MG63 (cell line): ENCODE results near the gene ZNF471. TPM values are rescaled to one million over a fixed set of nuclear protein-coding genes. Genes with fewer than 3 reads are reported as not detected.
A peak's percentile ranks its signal among the peaks of the same experiment; 100 is the strongest.

Experiments
- DNase-seq: peaks from one replicate; pipeline ENCODE4 v3.0.0-alpha.2; 2020
- H3K27me3 ChIP-seq: fragments of 250-450 bp; sonication (Bioruptor Pico); 2 replicates; pipeline ENCODE4 v1.5.1; 2020; ENCODE audit warnings: mild to moderate bottlenecking, moderate library complexity
- H3K36me3 ChIP-seq: fragments of 250-450 bp; sonication (Bioruptor Pico); 2 replicates; pipeline ENCODE4 v1.5.1; 2020; ENCODE audit warnings: mild to moderate bottlenecking, moderate library complexity
- H3K4me3 ChIP-seq: fragments of 250-450 bp; sonication (Bioruptor Pico); 2 replicates; pipeline ENCODE4 v1.5.1; 2020; ENCODE audit warnings: mild to moderate bottlenecking, moderate library complexity
- H3K9me3 ChIP-seq: fragments of 250-450 bp; sonication (Bioruptor Pico); 2 replicates; pipeline ENCODE4 v1.5.1; 2020; ENCODE audit warnings: mild to moderate bottlenecking, moderate library complexity
- total RNA-seq: library from RNA; depleted of rRNA; stranded (reverse); fragments of >200 nt; shearing (Covaris generic); gene quantifications from 2 replicates; pipeline ENCODE4 v1.2.3, GENCODE V29; 2014; ENCODE audit warnings: low replicate concordance; rRNA removed

The ZNF471 gene
- total RNA-seq = not detected in 2 replicates

- Histone ChIP-seq H3K9me3 (peaks cover 9% of the 10 kb centered on the region; the same call in 1 of the 2 replicates), H3K4me3 (no peak within 1 kb of the TSS), H3K27me3 (no peaks in the 10 kb centered on the region), H3K36me3 (no peaks in the 10 kb centered on the region)
- peak; percentile 7 for DNase-seq
These were observed at the start of gene ZNF471 for GRCh38 chr19:56507446-56508289. Gene ZNF471, plus strand, starts transcription at chr19:56507855. Its CDS starts 3,717 bp downstream, at chr19:56511572.

- H3K27me3 ChIP-seq = no peaks in the 10 kb centered on the region
- DNase-seq = no peak
- H3K4me3 ChIP-seq = no peak overlapping the region
- no peaks in the 10 kb centered on the region; the same call in 1 of the 2 replicates for H3K9me3 ChIP-seq
- H3K36me3 ChIP-seq = no peaks in the 10 kb centered on the region
These were observed 33.3 kb upstream of the ZNF471 start for GRCh38 chr19:56474308-56474707.

- Histone ChIP-seq H3K27me3 (no peaks in the 10 kb centered on the region), H3K36me3 (no peaks in the 10 kb centered on the region), H3K9me3 (no peaks in the 10 kb centered on the region; the same call in 1 of the 2 replicates), H3K4me3 (no peak overlapping the region)
- DNase-seq = no peak
These were observed 31.6 kb upstream of the ZNF471 start for GRCh38 chr19:56476093-56476492.

- DNase-seq = no peak
- H3K4me3 ChIP-seq = no peak within 1 kb of the TSS
- no peaks in the 10 kb centered on the region; the same call in 1 of the 2 replicates for H3K9me3 ChIP-seq
- H3K27me3 ChIP-seq = no peaks in the 10 kb centered on the region
- no peaks in the 10 kb centered on the region for H3K36me3 ChIP-seq
These were observed 30.8 kb upstream of the ZNF471 start, which contains the start of gene ZNF667 for GRCh38 chr19:56476651-56477428. Gene ZNF667, minus strand, starts transcription at chr19:56477345. Its CDS starts 14,975 bp downstream, at chr19:56462370.

- Histone ChIP-seq H3K27me3 (no peaks in the 10 kb centered on the region), H3K9me3 (no peaks in the 10 kb centered on the region; the same call in 1 of the 2 replicates), H3K4me3 (no peak overlapping the region), H3K36me3 (no peaks in the 10 kb centered on the region)
- no peak for DNase-seq
These were observed 30.0 kb upstream of the ZNF471 start for GRCh38 chr19:56477429-56478338.

GRCh38 chr19:56491399-56491798 lies 16.3 kb upstream of the ZNF471 start:
- DNase-seq = no peak
- Histone ChIP-seq H3K36me3 (no peaks in the 10 kb centered on the region), H3K9me3 (no peaks in the 10 kb centered on the region; the same call in 1 of the 2 replicates), H3K27me3 (no peaks in the 10 kb centered on the region), H3K4me3 (no peak overlapping the region)

- Histone ChIP-seq H3K27me3 (no peaks in the 10 kb centered on the region), H3K36me3 (no peaks in the 10 kb centered on the region), H3K4me3 (no peak overlapping the region), H3K9me3 (peaks cover 12% of the 10 kb centered on the region)
- DNase-seq = no peak
These were observed 3.1 kb upstream of the ZNF471 start for GRCh38 chr19:56504581-56504980.

- Histone ChIP-seq H3K27me3 (no peaks in the 10 kb centered on the region; the same call in 1 of the 2 replicates), H3K9me3 (peaks cover 9% of the 10 kb centered on the region; the same call in 1 of the 2 replicates), H3K36me3 (no peaks in the 10 kb centered on the region), H3K4me3 (no peak overlapping the region)
- no peak for DNase-seq
These were observed 679 bp downstream of the ZNF471 start for GRCh38 chr19:56508290-56508778.

GRCh38 chr19:56525214-56525860 lies 17.7 kb downstream of the ZNF471 start:
- DNase-seq = no peak
- Histone ChIP-seq H3K4me3 (no peak overlapping the region), H3K36me3 (no peaks in the 10 kb centered on the region), H3K9me3 (peaks cover 30% of the 10 kb centered on the region), H3K27me3 (no peaks in the 10 kb centered on the region)

- no peak for DNase-seq
- no peak overlapping the region; the same call in 1 of the 2 replicates for H3K4me3 ChIP-seq
- no peaks in the 10 kb centered on the region; the same call in 1 of the 2 replicates for H3K36me3 ChIP-seq
- peaks cover 27% of the 10 kb centered on the region for H3K9me3 ChIP-seq
- no peaks in the 10 kb centered on the region for H3K27me3 ChIP-seq
These were observed 29.8 kb downstream of the ZNF471 start for GRCh38 chr19:56537442-56537841.

- H3K4me3 ChIP-seq = peak overlapping the region; percentile 76
- H3K9me3 ChIP-seq = peaks cover 26% of the 10 kb centered on the region
- H3K27me3 ChIP-seq = no peaks in the 10 kb centered on the region
- peak; percentile 86 for DNase-seq
- no peaks in the 10 kb centered on the region; the same call in 1 of the 2 replicates for H3K36me3 ChIP-seq
These were observed 30.7 kb downstream of the ZNF471 start for GRCh38 chr19:56538254-56538760.

- H3K27me3 ChIP-seq = no peaks in the 10 kb centered on the region
- no peaks in the 10 kb centered on the region; the same call in 1 of the 2 replicates for H3K36me3 ChIP-seq
- H3K4me3 ChIP-seq = peak within 1 kb of the TSS; percentile 76
- peaks cover 27% of the 10 kb centered on the region for H3K9me3 ChIP-seq
- DNase-seq = peak; percentile 71
These were observed 31.2 kb downstream of the ZNF471 start, which contains the start of gene ZFP28 for GRCh38 chr19:56538761-56539263. Gene ZFP28, plus strand, starts transcription at chr19:56538948. Its CDS starts 71 bp downstream, at chr19:56539019.

GRCh38 chr19:56543776-56544175 lies 36.1 kb downstream of the ZNF471 start:
- Histone ChIP-seq H3K9me3 (peaks cover 20% of the 10 kb centered on the region), H3K27me3 (no peaks in the 10 kb centered on the region), H3K36me3 (no peaks in the 10 kb centered on the region; the same call in none of the 2 replicates), H3K4me3 (no peak overlapping the region)
- DNase-seq = no peak

- Histone ChIP-seq H3K36me3 (peaks cover 7% of the 10 kb centered on the region), H3K27me3 (no peaks in the 10 kb centered on the region), H3K4me3 (no peak overlapping the region), H3K9me3 (peaks cover 21% of the 10 kb centered on the region)
- no peak for DNase-seq
These were observed 39.9 kb downstream of the ZNF471 start for GRCh38 chr19:56547535-56547934.

- H3K9me3 ChIP-seq = peaks cover 30% of the 10 kb centered on the region
- no peak for DNase-seq
- H3K4me3 ChIP-seq = no peak overlapping the region
- H3K36me3 ChIP-seq = peaks cover 16% of the 10 kb centered on the region
- no peaks in the 10 kb centered on the region for H3K27me3 ChIP-seq
These were observed 46.7 kb downstream of the ZNF471 start for GRCh38 chr19:56554272-56554869.
